GM19463 (cell line): Measurements from ENCODE around the gene RPTOR.

Source experiments
- ATAC-seq: cut with Tn5 transposase; IDR thresholded peaks from one replicate; pipeline ENCODE4 v1.9.1; 2021; ENCODE audit warnings: mild to moderate bottlenecking, moderate library complexity; ENCODE audit not compliant: unreplicated experiment

Gene RPTOR

DNA sequence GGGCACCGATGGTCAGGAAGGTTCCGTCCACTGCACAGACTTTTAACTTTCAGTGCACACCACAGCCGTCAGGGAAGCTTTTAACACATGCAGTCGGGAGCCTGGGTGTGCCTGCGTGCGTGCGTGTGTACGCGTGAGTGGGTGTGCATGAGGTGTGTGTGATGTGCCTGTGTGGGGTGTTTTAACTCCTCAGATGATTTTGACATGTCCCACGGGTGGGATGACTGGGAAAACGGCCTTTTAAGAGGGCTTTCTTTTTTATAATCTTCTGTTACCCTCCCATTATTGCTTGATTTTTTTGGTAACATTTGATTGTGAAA is 294.3 kb downstream of the RPTOR start:
- no peak for ATAC-seq

DNA sequence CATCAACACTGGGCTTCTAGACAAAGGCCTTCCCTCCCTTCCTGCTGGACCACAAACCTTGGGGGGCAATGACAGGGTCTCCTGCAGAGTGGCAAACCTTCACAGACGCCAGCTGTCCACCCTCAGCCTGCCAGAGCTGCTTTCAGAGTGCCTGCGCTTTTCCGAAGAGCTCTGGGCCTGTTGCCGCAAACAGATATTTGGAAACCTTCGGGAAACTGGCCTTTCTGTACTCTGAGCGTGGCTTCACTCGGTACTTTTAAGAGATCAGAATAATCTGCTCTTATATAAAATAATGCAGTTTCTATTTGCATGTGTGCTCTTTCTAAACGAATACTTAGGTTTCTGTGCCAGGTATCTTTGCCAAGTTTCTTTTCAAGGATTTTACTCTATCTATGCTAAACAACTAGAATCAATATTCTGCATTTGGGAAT is 294.9 kb downstream of the RPTOR start:
- ATAC-seq, result no peak

- no peak for ATAC-seq
Observed at GRCh38 chr17:80839970-80840369, 295.3 kb downstream of the RPTOR start.

DNA sequence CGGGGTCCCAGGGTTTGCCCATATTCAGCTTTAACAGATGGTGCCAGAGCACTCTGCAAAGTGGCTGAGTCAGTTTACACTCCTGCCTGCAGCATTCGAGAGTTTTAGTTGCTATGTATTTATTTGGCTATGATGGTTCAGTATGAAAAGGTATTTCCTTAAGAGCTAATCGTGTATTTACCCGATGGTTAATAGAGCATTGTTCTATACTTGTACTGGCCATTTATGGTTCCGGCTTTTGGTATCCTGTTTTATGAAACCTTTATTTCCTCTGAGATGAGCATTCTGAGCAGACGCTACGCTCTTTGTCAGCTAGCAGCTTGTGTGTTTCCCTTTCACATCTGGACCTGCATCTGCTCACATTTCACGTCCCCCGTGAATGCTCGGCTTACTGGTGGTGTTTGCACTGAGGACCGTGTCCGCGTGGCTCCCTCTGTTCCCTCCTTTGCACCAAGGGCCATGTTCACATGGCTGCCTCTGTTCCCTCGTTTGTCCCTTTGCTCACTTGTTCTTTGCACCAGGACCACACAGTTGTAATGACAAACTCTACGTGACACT is 297.9 kb downstream of the RPTOR start:
- ATAC-seq, result no peak

DNA sequence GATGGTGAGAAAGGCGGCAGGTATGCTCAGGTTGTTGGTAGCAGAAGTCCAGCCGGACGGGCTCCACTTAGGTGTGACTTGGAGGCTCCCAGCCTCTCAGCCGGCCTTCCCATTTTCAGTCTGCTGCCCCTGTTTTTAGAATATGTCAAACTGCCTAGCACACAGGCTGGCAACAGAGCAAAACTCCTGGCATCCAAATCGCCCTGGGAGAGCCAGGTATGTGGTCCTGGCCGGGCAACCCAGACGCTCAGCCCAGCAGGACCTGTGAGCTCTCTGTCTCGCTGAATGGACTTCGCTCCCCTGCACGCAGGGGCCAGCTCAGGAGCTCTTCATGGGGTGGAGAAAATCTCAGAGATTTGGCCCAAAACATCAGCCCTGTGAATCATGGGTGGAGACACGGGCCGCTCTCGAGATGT is 299.1 kb downstream of the RPTOR start:
- no peak for ATAC-seq

DNA sequence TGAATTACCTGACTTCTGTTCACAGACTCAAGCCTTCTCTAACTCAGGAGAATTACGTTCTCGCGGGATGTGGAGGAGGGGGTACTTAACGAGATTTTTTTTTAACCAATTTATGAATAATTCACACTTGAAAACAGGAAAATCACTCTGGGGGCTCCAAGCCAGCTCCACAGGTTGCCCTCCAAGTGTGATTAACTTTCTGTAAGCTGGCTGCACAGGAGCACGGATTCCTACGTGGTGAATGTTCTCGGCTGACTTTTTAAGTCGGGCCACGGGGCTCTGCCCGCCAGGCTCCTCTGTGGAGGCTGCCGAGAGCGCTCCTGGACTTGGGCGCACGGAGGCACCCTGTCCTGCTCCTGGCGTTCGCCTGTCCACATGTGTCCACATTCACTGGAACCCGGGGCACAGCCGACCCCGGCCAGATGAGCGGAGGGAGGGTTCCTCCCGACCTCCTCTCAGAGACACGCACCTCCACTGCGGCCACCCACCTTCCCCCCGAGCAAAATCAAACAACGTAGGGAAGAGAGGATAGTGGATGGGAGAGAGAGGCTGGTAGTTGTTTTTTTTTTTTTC is 299.9 kb downstream of the RPTOR start:
- no peak for ATAC-seq

DNA sequence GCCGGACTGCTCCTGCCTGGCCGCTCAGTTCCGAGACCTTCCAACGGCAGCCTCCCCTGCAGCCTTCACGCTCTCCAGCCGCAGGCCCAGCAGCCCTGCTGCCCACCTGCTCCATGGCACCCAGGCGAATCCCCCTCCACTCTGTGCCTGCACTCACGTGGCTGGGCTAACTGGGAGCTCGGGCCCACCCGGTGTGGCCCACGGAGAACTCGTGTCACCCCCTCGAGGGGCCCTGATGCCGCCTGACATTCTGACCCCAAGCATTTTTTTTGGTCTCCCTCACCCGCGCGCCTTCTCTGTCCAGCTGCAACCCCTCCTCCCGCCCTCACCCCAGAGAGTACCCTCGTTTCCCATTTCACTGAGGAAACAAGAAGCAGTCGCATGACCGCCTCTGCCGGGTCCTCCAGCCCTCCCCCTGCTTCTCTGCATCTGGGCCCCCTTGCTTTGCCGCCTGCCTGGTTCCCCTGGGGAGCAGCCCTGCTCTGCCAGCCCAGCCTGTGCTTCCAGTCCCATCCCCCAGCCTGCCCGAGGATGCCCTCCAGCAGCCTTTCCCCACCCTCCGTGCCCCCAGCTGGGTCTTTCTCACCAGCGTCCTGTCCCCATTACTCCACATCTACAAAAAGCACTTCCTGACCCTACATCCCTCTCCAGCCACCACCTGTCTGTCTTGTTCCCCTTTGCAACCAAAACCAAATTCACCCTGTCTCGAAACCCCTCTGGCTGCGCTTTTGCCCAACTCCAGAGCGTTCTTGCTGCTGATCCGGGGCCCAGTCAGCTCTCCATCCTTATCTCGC is 300.6 kb downstream of the RPTOR start:
- no peak for ATAC-seq

GRCh38 chr17:80845863-80846671 is 301.4 kb downstream of the RPTOR start:
- no peak for ATAC-seq

DNA sequence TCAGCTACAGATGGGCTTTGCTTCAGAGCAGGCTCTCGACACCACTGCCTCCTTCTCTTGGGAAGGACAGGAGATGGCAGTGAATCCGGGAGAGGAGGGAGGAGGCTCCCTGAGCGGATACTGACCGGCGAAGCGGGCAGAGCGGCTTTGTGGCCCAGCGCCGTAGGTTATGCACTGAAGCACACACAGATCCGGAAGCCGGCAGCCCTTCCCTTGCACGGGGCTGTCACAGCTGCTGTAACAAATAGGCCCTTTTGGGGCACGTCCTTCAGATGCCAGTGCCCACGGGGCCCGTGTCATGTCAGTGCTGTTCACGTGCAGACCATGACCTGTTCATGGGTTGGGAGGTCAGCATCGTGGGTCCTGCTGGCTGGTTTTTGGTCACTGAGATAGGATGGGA is 302.3 kb downstream of the RPTOR start:
- ATAC-seq, result no peak

GRCh38 chr17:80847496-80848230 is 303.0 kb downstream of the RPTOR start:
- ATAC-seq, result no peak

- no peak for ATAC-seq
Observed at GRCh38 chr17:80848449-80849102, 303.9 kb downstream of the RPTOR start.

GRCh38 chr17:80849119-80849518 is 304.5 kb downstream of the RPTOR start:
- no peak for ATAC-seq

GRCh38 chr17:80850109-80850508 is 305.5 kb downstream of the RPTOR start:
- no peak for ATAC-seq

DNA sequence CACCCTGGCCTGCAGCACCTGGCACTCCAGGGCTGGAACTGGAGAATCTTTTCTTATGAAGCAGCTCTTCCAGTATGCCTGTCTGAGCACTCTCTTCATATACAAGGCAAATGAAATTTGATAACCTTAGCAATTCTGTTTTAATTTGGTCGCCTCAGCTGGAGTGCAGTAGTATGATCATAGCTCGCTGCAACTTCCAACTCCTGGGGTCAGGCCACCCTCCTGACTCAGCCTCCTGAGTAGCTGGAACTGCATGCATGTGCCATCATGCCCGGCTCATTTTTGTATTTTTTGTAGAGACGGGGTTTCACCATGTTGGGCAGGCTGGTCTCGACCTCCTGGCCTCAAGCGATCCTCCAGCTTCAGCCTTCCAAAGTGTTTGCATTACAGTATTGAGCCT is 306.2 kb downstream of the RPTOR start:
- ATAC-seq, result no peak

DNA sequence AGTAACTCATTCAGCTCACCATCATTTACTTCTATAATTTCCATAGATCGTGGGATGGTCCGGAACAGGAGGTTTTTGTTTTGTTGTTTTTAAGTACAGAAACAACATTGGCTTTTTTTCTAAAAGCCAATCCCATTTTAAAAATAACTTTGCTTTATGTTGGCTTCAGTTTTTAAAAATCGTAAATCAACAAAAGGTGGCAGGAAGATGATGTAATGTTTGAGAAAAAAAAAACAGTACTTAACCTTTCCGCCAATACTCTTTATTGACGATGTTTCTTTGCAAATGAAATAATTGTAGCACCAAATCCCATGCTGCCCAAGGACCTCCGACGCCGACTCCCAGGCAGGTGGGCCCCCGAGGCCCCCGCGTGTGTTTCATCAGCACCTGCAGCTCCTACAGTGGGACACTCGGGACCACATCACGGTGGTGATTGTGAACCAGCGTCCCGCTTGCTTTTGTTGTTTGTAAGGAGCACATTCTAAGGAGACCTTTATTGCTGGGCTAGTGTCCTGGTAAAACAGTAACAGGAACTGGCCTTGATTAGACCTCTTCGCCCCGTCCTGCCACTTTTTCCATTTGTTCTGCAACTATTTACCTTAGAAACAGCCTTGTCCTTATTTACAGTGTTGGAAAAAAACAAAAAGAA is 306.8 kb downstream of the RPTOR start:
- no peak for ATAC-seq

DNA sequence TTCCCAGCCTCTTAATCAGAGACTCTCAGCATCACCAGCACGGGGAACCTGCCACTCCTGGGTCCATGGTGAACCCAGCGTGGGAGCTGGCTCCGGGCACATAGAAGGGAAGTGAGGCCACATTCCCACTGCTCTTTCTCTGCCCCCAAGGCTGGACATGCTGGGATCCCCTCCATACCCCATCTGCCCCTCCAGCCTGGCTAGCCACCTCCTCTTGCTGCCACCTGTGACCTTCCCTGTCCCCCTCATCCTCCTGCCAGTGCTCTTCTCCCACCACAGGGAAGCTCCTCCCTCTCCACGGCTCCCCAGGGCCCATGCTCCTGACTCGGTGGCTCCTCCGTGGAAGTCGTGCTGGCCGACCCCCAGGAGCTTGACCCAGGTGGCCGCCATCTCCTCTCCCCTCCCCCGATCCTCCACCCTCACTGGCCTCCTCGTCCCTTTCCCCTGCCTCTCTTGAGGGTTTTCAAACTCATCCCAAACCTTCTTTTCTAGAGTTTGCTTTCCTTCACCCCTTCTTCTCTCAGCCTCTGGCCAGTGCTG is 307.9 kb downstream of the RPTOR start:
- ATAC-seq, result no peak

GRCh38 chr17:80853076-80853475 is 308.4 kb downstream of the RPTOR start:
- no peak for ATAC-seq

GRCh38 chr17:80854220-80854619 is 309.6 kb downstream of the RPTOR start:
- no peak for ATAC-seq

DNA sequence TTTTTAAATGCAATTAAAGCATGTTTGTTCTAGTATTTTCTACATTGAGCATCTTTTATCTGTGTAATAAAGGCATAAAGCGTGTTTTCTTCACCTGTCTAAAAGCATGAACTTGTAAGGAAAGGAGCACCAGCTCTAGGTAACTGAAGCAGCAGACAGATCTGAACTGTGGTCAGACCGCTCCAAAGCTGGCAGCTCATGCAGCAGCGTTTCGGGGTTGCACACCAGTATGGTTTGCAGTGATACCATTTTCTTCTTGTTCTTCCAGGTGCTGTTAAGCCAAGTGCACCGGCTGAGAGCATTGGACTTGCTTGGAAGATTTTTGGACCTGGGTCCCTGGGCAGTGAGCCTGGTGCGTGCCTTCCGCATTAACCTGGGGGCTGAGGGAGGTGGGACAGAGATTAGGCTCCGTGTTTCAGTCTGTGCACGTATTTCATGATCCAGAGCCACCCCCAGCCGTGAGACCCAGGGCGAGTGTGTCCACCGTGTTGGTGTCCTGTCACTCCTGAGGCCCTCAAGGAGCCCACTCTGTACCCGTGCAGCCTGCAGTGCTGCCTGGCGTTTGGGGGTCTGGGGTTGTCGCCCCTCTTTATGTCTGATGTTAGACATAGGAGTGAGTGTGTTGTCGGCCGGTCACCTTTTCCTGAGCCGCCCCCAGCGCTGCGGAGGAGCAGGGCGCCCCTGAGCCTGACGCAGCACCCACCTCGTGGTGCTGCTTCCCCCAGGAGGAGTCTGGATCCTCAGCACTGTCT is 310.7 kb downstream of the RPTOR start:
- no peak for ATAC-seq
